Measurements from ENCODE around the gene NKD2.

Gene NKD2

DNA sequence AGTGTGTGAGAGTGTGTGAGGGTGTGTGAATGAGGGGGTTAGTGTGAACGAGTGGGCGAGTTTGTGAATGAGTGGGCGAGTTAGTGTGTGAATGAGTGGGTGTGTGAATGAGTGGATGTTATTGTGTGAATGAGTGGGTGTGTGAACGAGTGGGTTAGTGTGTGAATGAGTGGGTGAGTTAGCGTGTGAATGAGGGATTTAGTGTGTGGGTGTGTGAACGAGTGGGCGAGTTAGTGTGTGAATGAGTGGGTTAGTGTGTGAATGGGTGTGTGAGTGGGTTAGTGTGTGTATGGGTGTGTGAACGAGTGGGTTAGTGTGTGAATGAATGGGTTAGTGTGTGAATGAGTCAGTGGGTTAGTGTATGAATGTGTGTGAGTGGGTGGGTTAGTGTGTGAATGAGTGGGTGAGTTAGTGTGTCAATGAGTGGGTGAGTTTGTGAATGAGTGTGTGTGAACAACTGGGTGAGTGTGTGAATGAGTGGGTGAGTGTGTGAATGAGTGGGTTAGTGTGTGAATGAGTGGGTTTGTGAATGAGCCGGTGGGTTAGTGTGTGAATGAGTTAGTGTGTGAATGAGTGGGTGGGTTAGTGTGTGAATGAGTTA is 37.5 kb downstream of the NKD2 start:
- no peak overlapping the region for H2AFZ ChIP-seq (ENCODE audit: low read length)
- H3K9ac ChIP-seq (ENCODE audit: low read length) = no peak overlapping the region
- H3K4me2 ChIP-seq (ENCODE audit: low read depth, low read length) = no peak overlapping the region
- H3K27ac ChIP-seq (ENCODE audit: low read length) = no peak overlapping the region
- no peaks in the 10 kb centered on the region for H3K36me3 ChIP-seq (replicated peaks; ENCODE audit: insufficient read depth, low read length)
- H3K9me2 ChIP-seq (replicated peaks; ENCODE audit: insufficient read depth, low read length) = no peaks in the 10 kb centered on the region
- no peak for DNase-seq
- H3K27me3 ChIP-seq (replicated peaks; ENCODE audit: insufficient read depth, low read length) = no peaks in the 10 kb centered on the region
- no peaks in the 10 kb centered on the region for H3K79me2 ChIP-seq (ENCODE audit: low read length)
- no peaks in the 10 kb centered on the region for H3K9me3 ChIP-seq (replicated peaks; ENCODE audit: insufficient read depth, low read length)
- no peaks in the 10 kb centered on the region for H4K20me1 ChIP-seq (ENCODE audit: insufficient read depth, low read length)
- no peak overlapping the region for H3K4me3 ChIP-seq (ENCODE audit: low read length)
- H3K4me1 ChIP-seq (ENCODE audit: low read length) = peaks cover 5% of the 10 kb centered on the region
- H3F3A ChIP-seq (ENCODE audit: insufficient read depth, low read length) = peaks cover 5% of the 10 kb centered on the region; the same call in 1 of the 2 replicates
- TF ChIP-seq EZH2 (optimal IDR thresholded peaks at IDR 0.05; ENCODE audit: low read depth, low read length) = no peak
- TF ChIP-seq, protein P1, sequence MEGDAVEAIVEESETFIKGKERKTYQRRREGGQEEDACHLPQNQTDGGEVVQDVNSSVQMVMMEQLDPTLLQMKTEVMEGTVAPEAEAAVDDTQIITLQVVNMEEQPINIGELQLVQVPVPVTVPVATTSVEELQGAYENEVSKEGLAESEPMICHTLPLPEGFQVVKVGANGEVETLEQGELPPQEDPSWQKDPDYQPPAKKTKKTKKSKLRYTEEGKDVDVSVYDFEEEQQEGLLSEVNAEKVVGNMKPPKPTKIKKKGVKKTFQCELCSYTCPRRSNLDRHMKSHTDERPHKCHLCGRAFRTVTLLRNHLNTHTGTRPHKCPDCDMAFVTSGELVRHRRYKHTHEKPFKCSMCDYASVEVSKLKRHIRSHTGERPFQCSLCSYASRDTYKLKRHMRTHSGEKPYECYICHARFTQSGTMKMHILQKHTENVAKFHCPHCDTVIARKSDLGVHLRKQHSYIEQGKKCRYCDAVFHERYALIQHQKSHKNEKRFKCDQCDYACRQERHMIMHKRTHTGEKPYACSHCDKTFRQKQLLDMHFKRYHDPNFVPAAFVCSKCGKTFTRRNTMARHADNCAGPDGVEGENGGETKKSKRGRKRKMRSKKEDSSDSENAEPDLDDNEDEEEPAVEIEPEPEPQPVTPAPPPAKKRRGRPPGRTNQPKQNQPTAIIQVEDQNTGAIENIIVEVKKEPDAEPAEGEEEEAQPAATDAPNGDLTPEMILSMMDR (IDR thresholded peaks at IDR 0.05; ENCODE audit: low read length) = no peak
- no peak for TF ChIP-seq EZH2phosphoT487 (IDR thresholded peaks at IDR 0.05; ENCODE audit: low read length)

GRCh38 chr5:1047332-1047965 is 38.8 kb downstream of the NKD2 start:
- H3K79me2 ChIP-seq (ENCODE audit: low read length) = no peaks in the 10 kb centered on the region
- no peak overlapping the region for H3K4me2 ChIP-seq (ENCODE audit: low read depth, low read length)
- H3F3A ChIP-seq (ENCODE audit: insufficient read depth, low read length) = peaks cover 11% of the 10 kb centered on the region
- H4K20me1 ChIP-seq (ENCODE audit: insufficient read depth, low read length) = no peaks in the 10 kb centered on the region
- H3K27me3 ChIP-seq (replicated peaks; ENCODE audit: insufficient read depth, low read length) = no peaks in the 10 kb centered on the region
- no peak overlapping the region for H3K27ac ChIP-seq (ENCODE audit: low read length)
- no peak for DNase-seq
- H3K9me3 ChIP-seq (replicated peaks; ENCODE audit: insufficient read depth, low read length) = no peaks in the 10 kb centered on the region
- no peak overlapping the region for H3K9ac ChIP-seq (ENCODE audit: low read length)
- H3K4me1 ChIP-seq (ENCODE audit: low read length) = peaks cover 16% of the 10 kb centered on the region
- no peak overlapping the region for H2AFZ ChIP-seq (ENCODE audit: low read length)
- H3K4me3 ChIP-seq (ENCODE audit: low read length) = no peak overlapping the region
- no peaks in the 10 kb centered on the region for H3K36me3 ChIP-seq (replicated peaks; ENCODE audit: insufficient read depth, low read length)
- TF ChIP-seq EZH2phosphoT487 (IDR thresholded peaks at IDR 0.05; ENCODE audit: low read length) (no peak), EZH2 (optimal IDR thresholded peaks at IDR 0.05; ENCODE audit: low read depth, low read length) (no peak)
- TF ChIP-seq, protein P1 (IDR thresholded peaks at IDR 0.05; ENCODE audit: low read length) = no peak
- no peaks in the 10 kb centered on the region for H3K9me2 ChIP-seq (replicated peaks; ENCODE audit: insufficient read depth, low read length)

DNA sequence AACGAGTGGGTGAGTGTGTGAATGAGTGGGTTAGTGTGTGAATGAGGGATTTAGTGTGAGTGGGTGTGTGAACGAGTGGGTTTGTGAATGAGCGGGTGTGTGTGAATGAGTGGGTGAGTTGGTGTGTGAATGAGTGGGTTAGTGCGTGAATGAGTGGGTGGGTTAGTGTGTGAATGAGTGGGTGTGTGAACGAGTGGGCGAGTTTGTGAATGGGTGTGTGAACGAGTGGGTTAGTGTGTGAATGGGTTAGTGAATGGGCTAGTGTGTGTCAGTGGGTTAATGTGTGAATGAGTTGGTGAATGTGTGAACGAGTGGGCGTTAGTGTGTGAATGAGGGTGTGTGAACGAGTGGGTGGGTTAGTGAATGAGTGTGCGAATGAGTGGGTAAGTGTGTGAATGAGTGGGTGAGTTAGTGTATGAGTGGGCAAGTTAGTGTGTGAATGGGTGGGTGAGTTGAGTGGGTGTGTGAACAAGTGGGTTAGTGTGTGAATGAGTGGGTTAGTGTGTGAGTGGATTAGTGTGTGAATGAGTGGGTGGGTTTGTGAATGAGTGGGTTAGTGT is 39.6 kb downstream of the NKD2 start:
- H3K36me3 ChIP-seq (replicated peaks; ENCODE audit: insufficient read depth, low read length) = no peaks in the 10 kb centered on the region
- peaks cover 11% of the 10 kb centered on the region for H3F3A ChIP-seq (ENCODE audit: insufficient read depth, low read length)
- no peak overlapping the region for H3K4me2 ChIP-seq (ENCODE audit: low read depth, low read length)
- H3K9me2 ChIP-seq (replicated peaks; ENCODE audit: insufficient read depth, low read length) = no peaks in the 10 kb centered on the region
- no peaks in the 10 kb centered on the region for H3K9me3 ChIP-seq (replicated peaks; ENCODE audit: insufficient read depth, low read length)
- no peak overlapping the region for H3K9ac ChIP-seq (ENCODE audit: low read length)
- DNase-seq = no peak
- peaks cover 16% of the 10 kb centered on the region for H3K4me1 ChIP-seq (ENCODE audit: low read length)
- no peaks in the 10 kb centered on the region for H3K79me2 ChIP-seq (ENCODE audit: low read length)
- H2AFZ ChIP-seq (ENCODE audit: low read length) = no peak overlapping the region
- no peak for TF ChIP-seq EZH2phosphoT487 (IDR thresholded peaks at IDR 0.05; ENCODE audit: low read length)
- no peak for TF ChIP-seq EZH2 (optimal IDR thresholded peaks at IDR 0.05; ENCODE audit: low read depth, low read length)
- TF ChIP-seq, protein P1 (IDR thresholded peaks at IDR 0.05; ENCODE audit: low read length) = no peak
- H3K4me3 ChIP-seq (ENCODE audit: low read length) = no peak overlapping the region
- no peak overlapping the region for H3K27ac ChIP-seq (ENCODE audit: low read length)
- H3K27me3 ChIP-seq (replicated peaks; ENCODE audit: insufficient read depth, low read length) = no peaks in the 10 kb centered on the region
- H4K20me1 ChIP-seq (ENCODE audit: insufficient read depth, low read length) = no peaks in the 10 kb centered on the region

Data from MM.1S (cell line).